Smooth muscle cell (in vitro differentiated cells): ENCODE measurements around the gene PEPD. TPM values are rescaled to one million over a fixed set of nuclear protein-coding genes. Genes with fewer than 3 reads are reported as not detected.

Experiments used
- DNase-seq: peaks from one replicate; lab custom pipeline; 2025; ENCODE audit not compliant: unreplicated experiment; lab: John Stamatoyannopoulos, UW
- H2AFZ ChIP-seq: fragments of 200-600 bp; sonication (generic); 2 replicates; pipeline ENCODE4 v1.6.0; 2016; ENCODE audit warnings: antibody characterized with exemption, low read depth, mild to moderate bottlenecking
- H3F3A ChIP-seq: fragments of 200-600 bp; sonication (generic); 2 replicates; pipeline ENCODE4 v1.6.0; 2017; ENCODE audit warnings: antibody characterized with exemption, low read depth
- H3K27ac ChIP-seq: fragments of 200-600 bp; sonication (generic); 2 replicates; pipeline ENCODE4 v1.5.1; 2016; ENCODE audit warnings: low read depth, mild to moderate bottlenecking
- H3K27me3 ChIP-seq: fragments of 200-600 bp; sonication (generic); 2 replicates; pipeline ENCODE4 v1.6.1; 2016; ENCODE audit warnings: low read depth, mild to moderate bottlenecking
- H3K36me3 ChIP-seq: fragments of 200-600 bp; sonication (generic); 2 replicates; pipeline ENCODE4 v1.5.1; 2016; ENCODE audit warnings: low read depth
- H3K4me1 ChIP-seq: fragments of 200-600 bp; sonication (generic); 2 replicates; pipeline ENCODE4 v1.5.1; 2016; ENCODE audit warnings: low read depth
- H3K4me2 ChIP-seq: fragments of 200-600 bp; sonication (generic); 2 replicates; pipeline ENCODE4 v1.6.0; 2016; ENCODE audit warnings: mild to moderate bottlenecking
- H3K4me3 ChIP-seq: fragments of 200-600 bp; sonication (generic); 2 replicates; pipeline ENCODE4 v1.5.1; 2016; ENCODE audit warnings: mild to moderate bottlenecking
- H3K79me2 ChIP-seq: fragments of 200-600 bp; sonication (generic); 2 replicates; pipeline ENCODE4 v1.6.0; 2016; ENCODE audit warnings: low read depth, mild to moderate bottlenecking
- H3K9ac ChIP-seq: fragments of 200-600 bp; sonication (generic); 2 replicates; pipeline ENCODE4 v1.6.0; 2016; ENCODE audit warnings: low read depth
- H3K9me3 ChIP-seq: fragments of 200-600 bp; sonication (generic); replicated peaks from 2 replicates; pipeline ENCODE4 v1.5.1; 2016; ENCODE audit warnings: low read depth
- H4K20me1 ChIP-seq: fragments of 200-600 bp; sonication (generic); 2 replicates; pipeline ENCODE4 v1.6.0; 2016; ENCODE audit warnings: low read depth
- WGBS: methylation state at CpG from one replicate; pipeline ENCODE4 v1.1.7; 2016; ENCODE audit warnings: low lambda C conversion rate; 5-methylcytosine and 5-hydroxymethylcytosine counted together
- polyA plus RNA-seq: library from polyadenylated mRNA; unstranded; fragments of >200 nt; fragmentation: Nextera tagmentation; extraction: Ambion mirVana; gene quantifications from 2 replicates; pipeline ENCODE4 v1.2.1, GENCODE V29; 2016
- total RNA-seq: library from RNA; depleted of rRNA; stranded (reverse); fragments of >200 nt; gene quantifications from 2 replicates; pipeline ENCODE4 v1.2.3, GENCODE V29; 2014
- TF ChIP-seq, protein P1 (sequence below): fragments of 200-600 bp; sonication (generic); IDR thresholded peaks from 2 replicates; pipeline ENCODE4 v1.5.1; 2017; ENCODE audit warnings: borderline replicate concordance, mild to moderate bottlenecking, antibody characterized with exemption; ENCODE audit not compliant: insufficient read depth, poor library complexity, severe bottlenecking

PEPD gene
- total and polyA plus RNA-seq, 2 experiments from 2014 or later, result 57.2 to 70.4 TPM

DNA sequence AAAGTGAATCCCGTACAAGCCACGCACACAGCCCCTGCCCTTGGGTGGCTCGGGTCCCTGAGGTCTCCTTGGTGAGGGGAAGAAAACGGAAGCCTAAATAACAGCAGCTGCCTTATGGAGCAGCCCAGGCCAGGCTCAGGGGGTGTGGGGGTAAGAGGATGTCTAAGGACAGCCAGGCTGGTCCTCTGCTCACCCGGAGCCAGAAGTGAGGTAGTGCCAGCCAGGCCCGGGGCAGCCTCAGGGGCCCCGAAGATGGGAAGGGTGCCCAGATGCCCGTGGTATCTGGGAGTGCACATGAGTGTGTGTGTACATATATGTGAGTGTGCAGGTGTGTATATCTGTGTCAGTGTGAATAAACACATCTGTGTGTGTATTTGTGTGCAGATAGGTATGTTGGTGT is 38.4 kb upstream of the PEPD start:
- Histone ChIP-seq H3K9ac (no peak overlapping the region), H3K27ac (no peak overlapping the region), H4K20me1 (no peaks in the 10 kb centered on the region), H3K36me3 (no peaks in the 10 kb centered on the region), H3K4me1 (no peaks in the 10 kb centered on the region), H3F3A (no peaks in the 10 kb centered on the region), H3K79me2 (no peaks in the 10 kb centered on the region), H3K4me2 (no peak overlapping the region), H3K27me3 (no peaks in the 10 kb centered on the region), H3K9me3 (no peaks in the 10 kb centered on the region), H2AFZ (no peak overlapping the region), H3K4me3 (no peak overlapping the region)
- WGBS, result 92% methylated on average over 8 of the region's 8 CpGs
- no peak for DNase-seq
- TF ChIP-seq, protein P1, sequence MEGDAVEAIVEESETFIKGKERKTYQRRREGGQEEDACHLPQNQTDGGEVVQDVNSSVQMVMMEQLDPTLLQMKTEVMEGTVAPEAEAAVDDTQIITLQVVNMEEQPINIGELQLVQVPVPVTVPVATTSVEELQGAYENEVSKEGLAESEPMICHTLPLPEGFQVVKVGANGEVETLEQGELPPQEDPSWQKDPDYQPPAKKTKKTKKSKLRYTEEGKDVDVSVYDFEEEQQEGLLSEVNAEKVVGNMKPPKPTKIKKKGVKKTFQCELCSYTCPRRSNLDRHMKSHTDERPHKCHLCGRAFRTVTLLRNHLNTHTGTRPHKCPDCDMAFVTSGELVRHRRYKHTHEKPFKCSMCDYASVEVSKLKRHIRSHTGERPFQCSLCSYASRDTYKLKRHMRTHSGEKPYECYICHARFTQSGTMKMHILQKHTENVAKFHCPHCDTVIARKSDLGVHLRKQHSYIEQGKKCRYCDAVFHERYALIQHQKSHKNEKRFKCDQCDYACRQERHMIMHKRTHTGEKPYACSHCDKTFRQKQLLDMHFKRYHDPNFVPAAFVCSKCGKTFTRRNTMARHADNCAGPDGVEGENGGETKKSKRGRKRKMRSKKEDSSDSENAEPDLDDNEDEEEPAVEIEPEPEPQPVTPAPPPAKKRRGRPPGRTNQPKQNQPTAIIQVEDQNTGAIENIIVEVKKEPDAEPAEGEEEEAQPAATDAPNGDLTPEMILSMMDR, result no peak

DNA sequence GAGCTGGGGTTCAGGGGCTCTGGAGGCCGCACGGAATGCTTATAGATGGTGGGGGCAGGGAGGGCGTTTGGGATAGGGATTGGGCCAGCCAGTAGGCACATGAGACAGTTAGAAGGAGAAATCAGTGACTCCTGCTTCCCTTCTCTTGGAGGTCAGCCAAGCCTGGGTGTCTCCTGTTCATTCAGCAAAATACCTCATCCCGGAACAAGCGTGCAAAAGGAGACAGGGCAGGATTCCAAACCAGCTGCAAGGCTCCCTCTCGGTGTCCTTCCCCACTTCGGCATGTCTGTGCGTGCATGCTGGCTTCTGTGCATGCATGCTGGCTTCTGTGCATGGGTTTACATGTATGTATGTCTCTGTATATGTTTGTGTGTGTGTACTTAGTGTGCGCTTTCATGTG is 37.3 kb upstream of the PEPD start:
- no peaks in the 10 kb centered on the region for H3K4me1 ChIP-seq
- H3K4me3 ChIP-seq, result no peak overlapping the region
- DNase-seq, result no peak
- H3K4me2 ChIP-seq, result no peak overlapping the region
- H3K79me2 ChIP-seq, result no peaks in the 10 kb centered on the region
- no peaks in the 10 kb centered on the region for H3K27me3 ChIP-seq
- no peak overlapping the region for H3K9ac ChIP-seq
- no peaks in the 10 kb centered on the region for H3F3A ChIP-seq
- no peak overlapping the region for H2AFZ ChIP-seq
- no peaks in the 10 kb centered on the region for H3K36me3 ChIP-seq
- no peaks in the 10 kb centered on the region for H4K20me1 ChIP-seq
- WGBS, result 85% methylated on average over 9 of the region's 9 CpGs
- H3K9me3 ChIP-seq, result no peaks in the 10 kb centered on the region
- TF ChIP-seq, protein P1, result no peak
- H3K27ac ChIP-seq, result no peak overlapping the region

DNA sequence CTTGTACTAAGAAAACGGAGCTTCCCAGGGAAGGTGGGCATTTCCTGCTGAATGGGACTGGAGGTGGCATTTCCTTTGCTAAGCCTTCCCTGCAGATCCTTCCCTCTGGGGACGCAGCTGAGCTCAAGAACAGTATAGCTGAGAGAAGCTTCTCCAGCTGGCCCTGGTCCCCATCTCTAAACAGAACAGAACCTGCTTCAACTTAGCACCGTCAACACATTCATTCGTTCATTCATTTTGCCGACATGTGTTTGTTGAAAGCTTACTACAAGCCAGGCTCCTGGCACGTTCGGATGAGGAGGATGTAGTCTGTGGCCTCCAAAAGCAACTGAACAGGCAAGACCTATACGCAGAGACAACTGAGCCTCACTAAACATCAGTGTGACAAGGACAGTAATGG is 36.6 kb upstream of the PEPD start:
- H3K9me3 ChIP-seq, result no peaks in the 10 kb centered on the region
- H3K27me3 ChIP-seq, result no peaks in the 10 kb centered on the region
- TF ChIP-seq, protein P1, result no peak
- 85% methylated on average over 8 of the region's 8 CpGs for WGBS
- H2AFZ ChIP-seq, result no peak overlapping the region
- no peak overlapping the region for H3K9ac ChIP-seq
- no peak overlapping the region for H3K4me2 ChIP-seq
- H3K4me3 ChIP-seq, result no peak overlapping the region
- H4K20me1 ChIP-seq, result no peaks in the 10 kb centered on the region
- H3K79me2 ChIP-seq, result no peaks in the 10 kb centered on the region
- DNase-seq, result no peak
- no peaks in the 10 kb centered on the region for H3F3A ChIP-seq
- no peak overlapping the region for H3K27ac ChIP-seq
- H3K36me3 ChIP-seq, result no peaks in the 10 kb centered on the region
- no peaks in the 10 kb centered on the region for H3K4me1 ChIP-seq

- no peaks in the 10 kb centered on the region for H3F3A ChIP-seq
- H3K9ac ChIP-seq, result no peak overlapping the region
- 93% methylated on average over 13 of the region's 13 CpGs for WGBS
- no peaks in the 10 kb centered on the region for H3K9me3 ChIP-seq
- H2AFZ ChIP-seq, result no peak overlapping the region
- no peak for DNase-seq
- TF ChIP-seq, protein P1, result no peak
- H3K4me3 ChIP-seq, result no peak overlapping the region
- no peak overlapping the region for H3K4me2 ChIP-seq
- no peak overlapping the region for H3K27ac ChIP-seq
- H4K20me1 ChIP-seq, result no peaks in the 10 kb centered on the region
- H3K4me1 ChIP-seq, result no peaks in the 10 kb centered on the region
- no peaks in the 10 kb centered on the region for H3K27me3 ChIP-seq
- no peaks in the 10 kb centered on the region for H3K79me2 ChIP-seq
- H3K36me3 ChIP-seq, result no peaks in the 10 kb centered on the region
Measured at GRCh38 chr19:33557720-33558119, 36.1 kb upstream of the PEPD start.
